ENCODE data around the gene NOB1.
"Not testable (repeated sequence)": the region's sequence is repeated elsewhere in the genome, so short reads cannot be mapped to it uniquely, and the experiment has no call there.

Gene NOB1

DNA sequence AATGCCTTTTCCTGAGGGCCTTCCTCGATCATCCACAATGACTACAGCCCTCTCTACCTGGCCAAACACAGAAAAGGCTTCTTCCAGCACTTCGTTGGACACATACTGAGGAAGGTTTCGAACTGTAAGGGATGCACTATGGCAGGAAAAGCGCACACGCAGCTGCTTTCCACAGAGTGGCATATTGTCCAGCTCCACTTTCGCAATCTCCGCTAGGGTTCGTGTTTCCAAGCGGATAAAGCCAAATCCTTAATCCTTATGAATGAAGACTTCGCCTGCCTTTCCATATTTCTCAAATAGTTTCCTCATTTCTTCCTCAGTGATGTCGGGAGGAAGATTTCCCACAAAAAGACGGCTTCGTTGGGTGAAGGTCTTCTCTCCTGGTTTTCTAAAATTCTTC lies 2.6 kb upstream of the NOB1 start:
- not testable (repeated sequence) for DNase-seq

DNA sequence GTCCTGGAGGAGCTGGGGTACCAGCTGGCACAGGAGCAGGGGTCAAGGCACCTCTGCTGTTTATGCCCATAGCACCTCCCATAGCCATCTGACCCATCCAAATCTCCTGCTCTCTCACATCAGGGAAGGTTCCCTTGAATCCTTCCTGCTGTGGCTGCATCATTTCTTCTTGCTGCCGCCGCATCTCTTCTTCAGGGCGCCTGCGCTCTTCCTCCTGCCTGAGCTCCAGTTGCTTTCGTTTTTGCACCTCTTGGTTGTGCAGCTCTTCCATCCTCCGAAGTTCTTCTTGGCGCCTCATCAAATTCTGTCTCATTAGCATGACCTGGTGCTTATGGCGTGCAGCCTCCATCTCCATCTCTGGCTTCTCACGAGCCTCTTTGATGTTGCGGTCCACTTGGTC lies 2.0 kb upstream of the NOB1 start:
- DNase-seq: no peak

DNA sequence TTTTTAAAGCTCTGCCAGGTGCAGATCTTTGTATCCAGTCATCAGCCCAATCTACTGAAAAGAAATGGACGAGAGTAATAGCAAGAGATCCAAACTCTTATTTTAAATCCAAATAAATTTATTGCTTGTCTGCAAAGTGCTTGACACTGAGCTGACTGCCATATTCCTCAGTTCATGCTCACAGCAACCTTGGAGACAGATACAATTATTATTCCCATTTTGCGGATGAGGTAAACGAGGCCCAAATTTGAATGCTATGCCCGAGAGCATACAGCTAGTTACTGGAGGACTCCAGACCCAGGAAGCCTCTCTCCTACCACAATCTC lies 620 bp downstream of the NOB1 start:
- no peak for DNase-seq

DNA sequence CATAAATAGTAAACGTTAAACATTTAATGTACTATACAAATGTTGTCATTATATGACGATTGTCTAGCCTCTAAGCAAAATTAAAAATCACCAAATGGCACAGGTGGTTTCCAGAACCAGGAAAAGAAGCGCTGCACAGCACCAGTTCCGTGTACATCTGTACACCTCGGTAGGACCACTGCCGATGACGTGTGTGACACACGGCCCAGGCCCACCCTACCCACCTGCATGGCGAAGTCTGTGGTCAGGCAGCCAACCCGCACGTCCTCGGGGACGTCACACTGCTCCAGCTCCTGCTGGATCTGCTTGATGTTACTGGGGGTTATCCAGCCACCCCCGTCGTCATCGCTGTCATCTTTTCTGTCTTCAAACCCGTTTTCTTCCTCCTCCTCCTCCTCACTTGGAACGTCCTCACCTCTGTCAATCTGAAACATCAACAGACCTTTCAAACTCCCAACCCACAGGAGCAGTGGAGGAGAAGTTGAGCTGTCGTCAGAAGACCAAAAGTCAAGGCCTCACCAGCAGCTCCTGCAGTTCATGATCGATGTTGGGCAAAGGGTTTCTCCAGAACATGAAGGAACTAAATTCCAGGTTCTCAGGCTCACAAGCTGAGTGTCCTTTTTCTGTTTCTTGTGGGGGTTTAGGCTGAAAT lies 5.9 kb downstream of the NOB1 start:
- DNase-seq: no peak

DNA sequence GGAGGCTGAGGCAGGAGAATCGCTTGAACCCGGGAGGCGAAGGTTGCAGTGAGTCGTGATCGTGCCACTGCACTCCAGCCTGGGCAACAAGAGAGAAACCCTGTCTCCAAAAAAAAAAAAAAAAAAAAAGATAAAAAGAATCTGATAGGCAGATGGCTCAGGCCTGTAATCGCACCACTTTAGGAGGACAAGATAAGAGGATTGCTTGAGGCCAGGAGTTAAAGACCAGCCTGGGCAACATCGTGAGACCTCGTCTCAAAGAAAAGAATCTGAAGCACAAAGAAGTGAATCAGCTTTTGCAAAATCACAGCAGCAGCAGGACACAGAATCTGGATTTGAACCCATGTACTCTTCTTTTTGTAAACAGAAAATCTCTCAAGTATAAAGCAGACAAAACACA lies 7.6 kb downstream of the NOB1 start:
- DNase-seq: no peak

DNA sequence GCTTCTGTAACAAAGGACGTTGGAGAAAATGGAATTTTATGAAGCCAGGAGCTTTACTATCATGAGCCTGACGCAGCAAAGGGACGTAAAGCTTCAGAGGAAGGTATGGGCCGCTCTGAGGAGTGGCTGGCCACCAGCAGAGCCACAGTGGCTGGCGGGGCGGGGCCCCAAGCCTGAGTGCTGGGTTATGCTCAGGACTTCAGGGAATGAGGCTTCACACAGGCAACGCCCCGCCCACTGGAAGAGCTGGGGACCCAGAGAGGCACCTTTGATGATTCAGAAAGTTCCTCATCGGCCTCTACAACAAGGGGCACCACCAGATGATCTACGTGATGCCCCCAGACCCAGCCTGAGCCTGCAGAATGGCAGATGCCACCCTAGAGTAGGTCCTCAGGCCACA lies 8.8 kb downstream of the NOB1 start:
- no peak for DNase-seq

DNA sequence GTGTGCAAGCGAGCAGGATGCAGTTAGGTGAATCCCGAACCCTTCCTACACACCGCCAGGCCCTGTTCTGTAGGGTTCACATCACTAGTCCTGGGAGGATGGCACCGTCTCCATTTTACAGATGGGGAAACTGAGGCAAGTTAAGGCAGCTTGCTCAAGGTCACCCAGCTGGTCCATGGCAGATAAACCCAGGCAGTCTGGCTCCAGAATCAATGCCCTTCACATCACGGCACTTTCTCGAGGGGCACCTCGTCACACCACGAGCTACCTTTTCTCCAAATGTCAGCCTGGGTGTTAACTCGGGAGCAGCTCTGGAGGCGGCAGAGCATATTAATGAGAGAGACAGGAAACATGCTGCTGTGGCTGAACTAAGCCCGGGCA lies 9.5 kb downstream of the NOB1 start:
- no peak for DNase-seq

DNA sequence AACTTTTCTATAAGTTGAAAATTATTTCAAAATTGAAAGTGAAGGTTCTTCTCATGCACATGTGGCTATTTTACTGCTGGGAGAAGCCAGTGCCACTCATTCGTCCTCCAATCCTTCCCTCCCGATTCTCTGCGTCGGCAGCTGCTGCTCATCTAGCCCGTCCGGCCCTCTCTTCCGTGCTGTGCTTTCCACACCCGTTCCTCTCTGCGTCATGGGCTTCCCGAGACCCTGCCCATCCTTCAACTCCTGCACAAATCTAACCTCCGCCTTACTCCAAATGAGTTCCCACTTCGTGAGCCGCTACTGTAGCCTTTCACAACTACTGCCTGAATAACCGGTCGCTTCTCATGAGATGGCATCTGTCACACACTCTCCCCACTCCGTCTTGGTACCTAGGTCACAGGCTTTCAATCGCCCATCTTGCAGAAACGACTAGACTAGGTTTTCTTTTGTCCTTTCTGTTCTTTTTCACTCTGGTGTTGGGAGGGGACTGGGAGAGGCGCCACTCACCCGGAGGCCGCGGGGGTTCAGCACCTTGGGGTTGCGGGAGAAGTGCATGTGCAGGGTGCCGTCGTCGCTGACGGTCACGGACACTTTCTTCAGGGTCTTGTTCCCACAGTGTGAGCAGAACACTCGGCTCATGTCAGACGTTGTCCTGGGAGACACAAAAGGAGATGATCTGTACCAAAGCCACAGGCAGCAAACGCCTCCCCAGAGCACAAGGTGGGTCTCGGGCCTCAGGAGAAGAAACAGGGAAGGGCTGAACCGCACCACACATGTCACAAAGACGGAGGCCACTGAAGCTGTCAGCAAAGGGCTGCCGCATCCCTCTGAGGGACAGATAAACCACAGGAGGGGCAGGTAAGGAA lies 10.1 kb downstream of the NOB1 start:
- no peak for DNase-seq

DNA sequence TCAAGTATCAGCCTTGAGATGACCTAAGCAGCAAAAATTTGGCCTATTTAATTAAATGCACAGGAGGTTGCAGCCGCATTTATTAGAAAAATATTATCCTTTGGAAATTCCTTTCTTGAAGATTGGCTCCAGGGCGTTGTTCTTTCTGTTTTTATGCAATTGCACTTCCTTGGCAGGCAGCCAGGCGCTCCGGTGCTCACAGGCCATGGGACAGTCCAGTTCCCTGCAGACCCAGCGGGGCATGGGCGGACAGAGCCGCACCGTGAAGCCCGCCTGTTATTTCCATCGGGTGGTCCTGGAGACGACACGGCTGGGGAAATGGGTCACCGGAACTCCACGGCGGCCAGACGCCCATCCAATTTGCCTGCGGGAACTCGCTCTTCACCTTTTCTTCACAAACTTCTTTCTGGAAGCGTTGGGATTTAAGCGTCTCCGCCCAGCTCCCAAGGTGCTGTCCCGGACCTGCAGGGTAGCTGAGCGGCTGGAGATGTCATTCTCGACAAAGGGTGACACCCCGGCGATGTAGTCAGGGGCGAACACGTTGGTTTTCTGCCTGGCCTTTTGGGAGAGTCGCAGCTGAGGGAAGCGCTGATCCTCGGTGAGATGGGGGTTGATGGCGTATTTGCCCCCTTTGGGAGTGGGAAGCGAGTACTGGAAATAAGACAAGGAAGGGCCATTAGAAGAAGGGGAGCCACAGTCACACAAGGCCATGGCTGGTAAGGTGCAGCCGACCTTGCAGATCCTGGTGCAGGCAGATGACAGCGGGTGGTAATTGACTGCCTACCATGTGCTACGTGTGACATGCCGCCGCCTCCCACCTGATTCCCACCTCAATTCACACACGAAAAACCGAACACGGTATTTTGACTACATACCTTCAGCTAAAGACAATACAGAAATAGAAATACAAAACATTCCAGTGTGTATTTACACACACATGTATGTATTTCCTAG lies 12.5 kb downstream of the NOB1 start:
- peak; percentile 52 for DNase-seq

DNA sequence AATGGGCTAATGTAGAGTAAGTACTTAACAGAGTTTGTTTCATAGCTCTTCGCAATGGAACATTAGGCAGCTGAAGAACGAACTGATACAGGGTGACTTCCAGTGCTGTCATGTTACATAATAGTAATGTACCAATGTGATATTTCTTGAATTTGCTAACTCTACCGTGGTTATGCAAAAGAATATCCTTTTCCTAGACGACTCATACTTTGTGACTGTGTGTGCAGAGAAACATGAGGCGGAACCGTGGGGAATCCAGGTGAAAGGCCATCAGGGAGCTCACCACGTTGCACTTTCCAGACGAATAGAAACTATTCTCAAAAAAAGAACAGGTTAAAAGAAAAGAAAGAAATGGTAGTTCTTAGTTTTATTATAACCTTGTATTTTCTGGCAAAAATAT lies 13.2 kb downstream of the NOB1 start:
- DNase-seq: peak; percentile 18

DNA sequence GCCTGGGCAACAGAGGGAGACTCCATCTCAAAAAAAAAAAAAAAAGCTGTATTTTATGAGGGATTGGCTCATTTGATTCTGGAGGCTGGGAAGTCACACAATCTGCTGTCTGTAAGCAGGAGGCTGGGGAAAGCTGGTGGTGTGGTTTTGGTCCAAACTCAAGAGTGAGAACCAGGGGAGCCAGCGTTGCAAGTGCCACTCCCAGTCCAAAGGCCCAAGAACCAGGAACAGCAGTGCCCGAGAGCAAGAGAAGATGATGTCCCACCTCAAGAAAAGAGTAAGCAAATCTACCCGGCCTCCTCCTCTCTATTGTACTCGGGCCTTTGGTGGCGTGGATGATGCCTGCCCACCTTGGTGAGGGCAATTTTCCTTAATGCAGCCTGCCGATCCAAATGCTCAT lies 22.6 kb downstream of the NOB1 start:
- no peak for DNase-seq

DNA sequence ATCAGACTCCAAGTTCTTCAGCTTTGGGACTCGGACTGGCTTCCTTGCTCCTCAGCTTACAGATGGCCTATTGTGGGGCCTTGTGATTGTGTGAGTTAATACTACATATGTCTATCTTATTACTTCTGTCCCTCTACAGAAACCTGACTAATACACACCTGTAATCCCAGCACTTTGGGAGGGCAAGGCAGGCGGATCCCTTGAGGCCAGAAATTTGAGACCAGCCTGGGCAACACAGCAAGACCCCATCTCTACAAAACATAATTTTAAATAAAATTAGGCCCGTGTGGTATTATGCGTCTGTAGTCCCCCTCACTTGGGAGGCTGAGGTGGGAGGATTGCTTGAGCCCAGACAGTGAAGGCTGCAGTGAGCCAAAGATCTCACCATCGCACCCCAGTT lies 23.4 kb downstream of the NOB1 start:
- DNase-seq: not testable (repeated sequence)

DNA sequence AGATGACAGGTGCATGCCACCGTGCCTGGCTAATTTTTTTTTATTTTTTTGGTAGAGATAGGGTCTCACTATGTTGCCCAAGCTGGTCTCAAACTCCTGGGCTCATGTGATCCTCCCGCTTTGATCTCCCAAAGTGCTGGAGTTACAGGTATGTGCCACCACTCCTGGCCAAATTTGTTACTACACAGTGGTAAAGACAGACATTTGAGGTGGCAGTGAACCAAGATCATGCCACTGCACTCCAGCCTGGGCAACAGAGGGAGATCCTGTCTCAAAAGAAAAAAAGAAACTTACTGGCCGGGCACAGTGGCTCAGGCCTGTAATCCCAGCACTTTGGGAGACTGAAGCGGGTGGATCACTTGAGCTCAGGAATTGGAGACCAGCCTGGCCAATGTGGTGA lies 25.7 kb downstream of the NOB1 start:
- DNase-seq: not testable (repeated sequence)

DNA sequence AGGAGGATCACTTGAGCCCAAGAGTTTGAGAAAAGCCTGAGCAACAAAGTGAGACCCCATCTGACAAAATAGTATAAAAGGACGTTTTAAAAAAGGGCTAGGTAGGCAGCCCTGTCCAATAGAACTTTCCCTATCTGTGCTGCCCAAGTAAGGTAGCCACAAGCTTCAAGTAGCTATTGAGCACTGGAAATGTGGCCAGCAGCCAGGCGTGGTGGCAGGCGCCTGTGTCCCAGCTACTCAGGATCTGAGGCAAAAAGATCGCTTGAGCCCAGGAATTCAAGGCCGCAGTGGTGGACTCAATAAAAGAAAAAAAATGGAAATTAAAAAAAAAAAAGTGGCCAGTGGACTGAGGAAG lies 26.8 kb downstream of the NOB1 start:
- DNase-seq: no peak

DNA sequence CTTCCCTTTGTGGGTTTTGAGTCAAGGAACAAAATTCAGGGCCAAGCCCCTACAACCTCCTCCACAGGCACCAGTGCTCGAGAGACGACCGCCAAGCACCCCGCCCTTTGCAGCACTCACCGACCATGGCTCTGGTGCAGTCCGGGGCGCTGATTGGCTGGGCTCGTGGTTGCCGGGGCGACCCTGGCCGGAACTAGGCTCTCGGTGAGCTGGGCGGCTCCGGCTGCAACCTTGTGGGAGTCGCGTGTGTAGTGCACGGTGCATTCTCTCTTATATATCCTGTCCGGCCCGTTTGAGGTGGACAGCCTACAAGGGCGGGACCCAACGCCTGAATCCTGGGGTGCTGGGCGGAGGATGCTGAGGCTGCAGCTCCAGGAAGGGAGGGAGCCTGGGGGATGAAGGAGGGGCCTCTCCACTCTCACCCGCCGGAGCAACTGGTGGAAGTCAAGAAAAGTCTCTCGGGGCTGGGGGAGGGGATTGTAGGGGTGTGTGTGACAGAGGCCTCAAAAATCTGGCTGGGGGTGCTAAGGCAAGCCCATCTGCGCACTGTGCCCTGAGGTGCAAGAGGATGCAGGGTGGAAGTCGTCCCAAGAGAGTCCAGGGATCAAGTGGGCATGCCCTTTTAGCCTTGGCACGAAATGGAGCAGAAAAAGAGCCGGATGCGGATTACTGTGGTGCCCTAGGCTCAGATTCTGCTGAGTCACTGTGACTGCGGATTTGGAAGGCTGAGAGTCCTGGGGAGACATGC lies 28.2 kb downstream of the NOB1 start, which contains the start of gene NQO1:
Gene NQO1 (minus strand): TSS at position 248 of the 748 bp plus-strand sequence. CDS start 121 bp downstream, at position 127.
- peak; percentile 97 for DNase-seq

DNA sequence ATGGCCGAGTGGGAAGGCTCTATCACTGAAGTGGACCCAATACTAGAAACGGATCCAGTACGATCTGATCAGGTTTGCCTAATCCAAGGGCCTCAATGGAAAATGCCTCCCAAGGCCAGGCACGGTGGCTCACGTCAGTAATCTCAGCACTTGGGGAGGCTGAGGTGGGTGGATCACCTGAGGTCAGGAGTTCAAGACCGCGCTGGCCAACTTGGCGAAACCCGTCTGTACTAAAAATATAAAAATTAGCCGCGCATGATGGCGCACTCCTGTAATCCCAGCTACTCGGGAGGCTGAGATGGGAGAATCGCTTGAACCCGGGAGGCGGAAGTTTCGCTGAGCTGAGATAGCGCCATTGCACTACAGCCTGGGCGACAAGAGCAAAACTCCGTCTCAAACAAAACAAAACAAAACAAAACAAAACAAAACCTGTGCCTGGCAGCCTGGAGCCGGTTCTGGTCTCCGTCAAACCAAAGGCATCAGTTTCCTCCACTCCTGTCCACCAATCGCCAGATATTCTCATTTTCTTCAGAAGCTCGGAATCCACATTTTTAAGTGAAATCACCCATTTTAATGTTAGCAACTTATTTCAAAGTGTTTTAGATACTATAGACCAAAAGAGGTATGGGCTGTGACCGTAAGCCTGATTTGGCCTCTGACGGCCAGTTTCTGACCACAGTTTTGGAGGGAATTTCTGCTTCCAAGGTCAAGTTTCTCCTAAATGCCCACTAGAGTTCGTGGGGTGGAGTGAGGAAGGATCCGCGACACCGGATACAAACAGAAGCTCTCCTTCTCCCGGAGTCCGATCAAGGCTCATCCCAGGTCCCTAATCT lies 29.0 kb downstream of the NOB1 start:
- DNase-seq: no peak

DNA sequence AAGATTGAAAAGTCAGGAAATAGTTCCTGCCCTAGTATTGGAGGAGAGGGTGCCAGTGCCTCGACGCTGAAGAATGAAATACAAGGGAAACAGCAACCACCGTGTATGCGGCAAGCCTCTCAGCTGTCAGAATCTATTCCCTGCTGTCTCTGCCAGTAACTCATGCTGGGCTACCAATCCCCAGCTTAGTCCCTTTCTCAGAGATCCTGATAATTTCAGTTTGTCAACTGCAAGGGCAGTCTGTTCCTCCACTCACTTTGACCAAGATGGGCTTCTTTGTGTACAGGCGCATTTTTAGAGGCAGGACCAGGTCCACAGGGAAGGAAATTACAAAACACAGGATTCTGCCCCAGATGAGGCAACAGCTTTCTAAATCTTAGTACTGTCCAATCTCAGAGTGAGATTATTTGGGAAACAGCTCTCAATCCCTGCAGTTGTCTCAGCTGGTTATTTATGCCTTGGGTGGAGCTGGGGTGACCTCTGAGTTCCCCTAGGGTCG lies 29.7 kb downstream of the NOB1 start:
- no peak for DNase-seq

DNA sequence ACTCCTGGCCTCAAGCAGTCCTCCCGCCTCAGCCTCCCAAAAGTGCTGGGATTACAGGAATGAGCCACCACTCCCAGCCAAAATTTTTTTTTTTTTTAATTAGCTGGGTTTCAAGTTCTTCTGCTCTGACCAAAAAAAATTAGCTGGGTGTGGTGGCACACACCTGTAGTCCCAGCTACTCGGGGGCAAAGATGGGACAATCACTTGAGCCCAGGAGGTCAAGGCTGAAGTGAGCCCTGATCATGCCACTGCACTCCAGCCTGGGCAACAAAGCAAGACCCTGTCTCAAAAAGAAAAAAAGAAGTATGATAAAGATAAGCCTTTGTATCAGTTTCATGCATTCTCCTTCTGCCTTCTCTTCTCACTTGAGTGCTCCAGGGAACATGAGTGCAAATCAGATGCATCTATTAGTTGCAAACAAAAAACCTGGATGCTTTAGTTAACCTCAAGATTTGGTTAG lies 30.3 kb downstream of the NOB1 start:
- DNase-seq: no peak

DNA sequence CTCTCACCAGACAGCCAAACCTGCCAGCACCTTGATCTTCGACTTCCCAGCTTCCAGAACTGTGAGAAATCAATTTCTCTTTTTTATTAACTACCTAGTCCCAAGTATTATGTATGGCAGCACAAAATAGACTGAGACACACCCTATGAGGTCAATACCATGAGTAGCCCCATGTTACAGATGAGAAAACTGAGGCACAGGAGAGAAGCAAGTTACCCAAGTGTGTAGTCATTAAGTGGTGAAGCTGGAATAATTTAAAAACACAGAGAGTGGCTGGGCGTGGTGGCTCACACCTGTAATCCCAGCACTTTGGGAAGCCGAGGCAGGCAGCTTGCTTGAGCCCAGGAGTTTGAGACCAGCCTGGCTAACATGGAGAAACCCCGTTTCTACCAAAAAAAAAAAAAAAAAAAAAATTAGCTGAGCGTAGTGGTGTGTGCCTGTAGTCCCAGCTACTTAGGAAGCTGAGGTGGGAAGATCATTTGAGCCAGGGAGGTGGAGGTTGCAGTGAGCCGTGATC lies 33.2 kb downstream of the NOB1 start:
- DNase-seq: no peak

DNA sequence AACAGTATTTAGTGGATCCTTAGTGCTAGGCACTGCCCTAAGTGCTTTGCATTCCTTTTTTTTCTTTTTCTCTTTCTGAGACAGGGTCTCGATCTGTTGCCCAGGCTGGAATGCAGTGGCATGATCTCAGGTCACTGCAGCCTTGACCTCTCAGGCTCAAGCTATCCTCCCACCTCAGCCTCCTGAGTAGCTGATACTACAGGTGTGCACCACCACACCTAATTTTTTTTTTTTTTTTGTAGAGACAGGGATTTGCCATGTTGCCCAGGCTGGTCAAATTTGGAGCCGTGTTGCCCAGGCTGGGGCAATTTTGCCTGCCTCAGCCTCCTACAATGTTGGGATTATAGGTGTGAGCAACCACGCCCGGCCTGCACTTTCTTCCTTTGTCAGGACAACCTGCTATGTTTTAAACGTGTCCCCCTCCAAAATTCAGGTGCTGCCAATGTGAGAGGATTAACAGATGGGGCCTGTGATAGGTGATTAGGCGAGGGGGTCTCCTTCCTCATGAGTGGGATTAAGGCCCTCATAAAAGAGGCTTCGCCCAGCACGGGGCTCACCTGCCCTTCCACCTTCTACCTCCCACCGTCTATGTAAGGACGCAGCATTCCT lies 33.8 kb downstream of the NOB1 start:
- no peak for DNase-seq

Measured in fibroblast of skin of back (primary cell).